HG02678 (cell line): ENCODE measurements around the gene ERMARD.

Source experiments
- ATAC-seq: cut with Tn5 transposase; IDR thresholded peaks from one replicate; pipeline ENCODE4 v1.9.1; 2021; ENCODE audit warnings: mild to moderate bottlenecking, moderate library complexity; ENCODE audit not compliant: unreplicated experiment

The ERMARD gene

GRCh38 chr6:169751242-169752073 lies at the start of gene ERMARD, which contains the start of gene DYNLT2:
Gene ERMARD (plus strand): TSS chr6:169751622. CDS start chr6:169751658, 36 bp downstream.
Gene DYNLT2 (minus strand): TSS chr6:169751572. CDS start chr6:169751458, 114 bp downstream.
- ATAC-seq, result peak; percentile 92

- peak; percentile 94 for ATAC-seq
These were observed 49.2 kb upstream of the ERMARD start, which contains the start of the genes C6orf120 and WDR27 for GRCh38 chr6:169701954-169702839. Gene C6orf120 (plus strand): TSS chr6:169702126. CDS start chr6:169702460, 334 bp downstream. Gene WDR27 (minus strand): TSS chr6:169702029. CDS start chr6:169689005, 13,024 bp downstream.

GRCh38 chr6:169702840-169703246 lies 48.6 kb upstream of the ERMARD start:
- peak; percentile 6 for ATAC-seq

GRCh38 chr6:169707772-169708171 lies 43.6 kb upstream of the ERMARD start:
- ATAC-seq, result no peak

- no peak for ATAC-seq
These were observed 42.1 kb upstream of the ERMARD start for GRCh38 chr6:169709293-169709692.

GRCh38 chr6:169710009-169710408 lies 41.4 kb upstream of the ERMARD start:
- ATAC-seq, result no peak

GRCh38 chr6:169714178-169714577 lies 37.2 kb upstream of the ERMARD start:
- no peak for ATAC-seq

- ATAC-seq, result no peak
These were observed 36.8 kb upstream of the ERMARD start for GRCh38 chr6:169714595-169714994.

- no peak for ATAC-seq
These were observed 32.3 kb upstream of the ERMARD start for GRCh38 chr6:169719117-169719516.

- no peak for ATAC-seq
These were observed 31.1 kb upstream of the ERMARD start for GRCh38 chr6:169720207-169720855.

- peak; percentile 17 for ATAC-seq
These were observed 28.8 kb upstream of the ERMARD start for GRCh38 chr6:169722362-169723199.

- peak; percentile 31 for ATAC-seq
These were observed 28.1 kb upstream of the ERMARD start for GRCh38 chr6:169723200-169723909.

- peak; percentile 48 for ATAC-seq
These were observed 27.4 kb upstream of the ERMARD start for GRCh38 chr6:169723991-169724493.

- ATAC-seq, result peak; percentile 45
These were observed 26.8 kb upstream of the ERMARD start, which contains the start of gene PHF10 for GRCh38 chr6:169724494-169725124. Gene PHF10 (minus strand): TSS chr6:169724500. CDS start chr6:169723931, 569 bp downstream.

- peak; percentile 8 for ATAC-seq
These were observed 26.0 kb upstream of the ERMARD start for GRCh38 chr6:169725125-169726048.

- ATAC-seq, result no peak
These were observed 25.4 kb upstream of the ERMARD start for GRCh38 chr6:169726049-169726400.

GRCh38 chr6:169726963-169727362 lies 24.5 kb upstream of the ERMARD start:
- ATAC-seq, result no peak
